ENCODE results near the gene MEN1. TPM values are rescaled to one million over a fixed set of nuclear protein-coding genes. Genes with fewer than 3 reads are reported as not detected.

The MEN1 gene
- total and polyA plus RNA-seq, 10 donors, result 17.8 to 33.6 (median 27.2) TPM

DNA sequence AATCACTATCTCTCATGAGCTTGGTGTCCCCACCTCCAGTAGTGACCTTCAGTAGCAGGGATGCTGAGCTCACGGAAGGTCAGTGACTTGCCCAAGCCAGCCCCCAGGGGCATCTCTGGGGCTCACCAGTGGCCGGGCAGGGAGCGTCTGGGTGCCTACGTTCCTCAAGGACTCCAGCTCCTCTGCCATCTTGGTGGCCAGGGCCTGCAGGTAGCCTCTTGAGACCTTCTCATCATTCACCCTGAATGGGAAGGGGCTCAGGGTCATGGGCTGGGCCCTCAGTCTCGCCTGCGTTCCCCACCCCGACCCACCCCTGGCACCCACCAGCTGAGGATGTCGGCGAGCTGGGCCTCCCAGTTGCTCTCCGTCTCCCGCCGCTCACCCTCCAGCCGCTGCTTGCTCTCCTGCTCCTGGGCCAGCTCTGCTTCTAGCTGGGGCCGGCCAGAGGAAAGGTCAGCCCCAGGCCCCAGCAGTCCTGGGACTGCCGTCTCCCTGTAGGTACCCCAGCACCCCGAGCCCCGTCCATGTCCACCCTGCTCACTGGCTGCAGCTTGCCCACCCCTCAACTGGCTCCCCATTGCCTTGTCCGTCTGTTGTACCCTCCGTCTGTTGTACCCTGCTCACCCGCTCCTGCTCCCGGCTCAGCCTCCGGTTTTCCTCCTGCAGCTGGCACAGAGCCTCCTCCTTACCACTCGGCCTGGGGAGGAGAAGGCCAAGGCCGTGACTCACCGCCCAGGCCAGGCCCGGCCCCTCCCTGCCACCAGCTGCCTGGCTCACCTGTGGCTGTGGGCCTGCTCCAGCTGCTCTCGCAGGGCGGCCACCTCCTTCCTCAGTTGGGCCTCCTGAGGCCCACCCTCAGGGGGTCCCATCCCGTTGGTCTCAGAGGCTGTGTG is 24.6 kb upstream of the MEN1 start:
- Histone ChIP-seq H3K36me3 (peaks cover 0 to 53% (median 0%) of the 10 kb centered on the region in 6 donors), H3K27ac (no peak overlapping the region), H3K4me3 (no peak overlapping the region), H3K9me3 (no peaks in the 10 kb centered on the region), H3K27me3 (replicated peaks in 1 of 7) (no peaks in the 10 kb centered on the region), H3K4me1 (peaks cover 0 to 6% (median 0%) of the 10 kb centered on the region in 6 donors)
- intact Hi-C loops (cut with DNase I; ENCODE audit: low total_unique reads), result no loop called here
- WGBS, 5 donors, result 85 to 95% (median 92%) methylated on average over 25 to 29 of the region's 29 CpGs
- no peak for DNase-seq
- TF ChIP-seq POLR2A (IDR thresholded peaks at IDR 0.05), result no peak
- TF ChIP-seq, protein P1, sequence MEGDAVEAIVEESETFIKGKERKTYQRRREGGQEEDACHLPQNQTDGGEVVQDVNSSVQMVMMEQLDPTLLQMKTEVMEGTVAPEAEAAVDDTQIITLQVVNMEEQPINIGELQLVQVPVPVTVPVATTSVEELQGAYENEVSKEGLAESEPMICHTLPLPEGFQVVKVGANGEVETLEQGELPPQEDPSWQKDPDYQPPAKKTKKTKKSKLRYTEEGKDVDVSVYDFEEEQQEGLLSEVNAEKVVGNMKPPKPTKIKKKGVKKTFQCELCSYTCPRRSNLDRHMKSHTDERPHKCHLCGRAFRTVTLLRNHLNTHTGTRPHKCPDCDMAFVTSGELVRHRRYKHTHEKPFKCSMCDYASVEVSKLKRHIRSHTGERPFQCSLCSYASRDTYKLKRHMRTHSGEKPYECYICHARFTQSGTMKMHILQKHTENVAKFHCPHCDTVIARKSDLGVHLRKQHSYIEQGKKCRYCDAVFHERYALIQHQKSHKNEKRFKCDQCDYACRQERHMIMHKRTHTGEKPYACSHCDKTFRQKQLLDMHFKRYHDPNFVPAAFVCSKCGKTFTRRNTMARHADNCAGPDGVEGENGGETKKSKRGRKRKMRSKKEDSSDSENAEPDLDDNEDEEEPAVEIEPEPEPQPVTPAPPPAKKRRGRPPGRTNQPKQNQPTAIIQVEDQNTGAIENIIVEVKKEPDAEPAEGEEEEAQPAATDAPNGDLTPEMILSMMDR (IDR thresholded peaks at IDR 0.05 in 8 of 11, conservative IDR thresholded peaks at IDR 0.05 in 3 of 11), result no peak
- TF ChIP-seq POLR2AphosphoS5 (IDR thresholded peaks at IDR 0.05), result no peak

DNA sequence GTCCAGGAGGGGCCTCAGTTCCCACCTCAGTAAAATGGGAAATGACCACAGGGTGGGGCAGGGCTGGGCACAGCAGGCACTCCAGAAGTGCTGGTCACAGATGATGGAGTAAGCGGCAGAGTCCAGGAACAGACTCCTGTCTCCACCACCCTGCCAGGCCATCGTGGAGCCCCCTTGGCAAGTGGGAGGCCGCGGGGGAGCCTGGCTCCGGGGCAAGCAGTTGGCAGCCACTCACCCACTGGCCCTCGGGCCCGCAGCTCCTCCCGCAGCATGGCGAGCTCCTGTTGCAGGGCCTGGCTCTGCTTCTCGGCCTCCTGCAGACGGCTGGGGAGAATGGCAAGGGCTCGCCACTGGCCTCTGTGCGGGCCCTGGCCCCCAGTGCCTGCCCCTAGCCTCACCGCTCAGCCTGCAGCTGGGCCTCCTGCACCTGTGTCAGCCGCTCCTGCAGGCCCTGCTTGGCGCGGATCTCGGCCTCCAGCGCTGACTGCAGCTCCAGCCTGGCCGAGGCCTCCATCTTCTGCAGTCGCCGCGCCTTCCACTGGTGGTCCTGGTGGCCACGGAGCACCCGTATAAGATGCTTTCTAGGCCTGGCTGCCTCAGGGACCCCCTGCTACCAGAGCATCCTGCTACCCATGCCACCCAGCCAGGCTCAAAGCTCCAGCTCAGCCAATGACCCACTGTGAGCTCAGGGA is 23.8 kb upstream of the MEN1 start:
- 90 to 96% (median 94%) methylated on average over 13 to 25 of the region's 25 CpGs for WGBS, 5 donors
- DNase-seq, result no peak
- H3K4me3 ChIP-seq, result no peak overlapping the region
- no peak for TF ChIP-seq POLR2A (IDR thresholded peaks at IDR 0.05)
- TF ChIP-seq, protein P1 (IDR thresholded peaks at IDR 0.05 in 8 of 11, conservative IDR thresholded peaks at IDR 0.05 in 3 of 11), result no peak
- no peaks in the 10 kb centered on the region for H3K9me3 ChIP-seq
- H3K36me3 ChIP-seq, result peaks cover 0 to 53% (median 1%) of the 10 kb centered on the region in 6 donors
- H3K4me1 ChIP-seq, result peaks cover 0 to 6% (median 0%) of the 10 kb centered on the region in 6 donors
- no peak overlapping the region for H3K27ac ChIP-seq
- no peaks in the 10 kb centered on the region for H3K27me3 ChIP-seq (replicated peaks in 1 of 7)
- intact Hi-C loops (cut with DNase I; ENCODE audit: low total_unique reads), result no loop called here

DNA sequence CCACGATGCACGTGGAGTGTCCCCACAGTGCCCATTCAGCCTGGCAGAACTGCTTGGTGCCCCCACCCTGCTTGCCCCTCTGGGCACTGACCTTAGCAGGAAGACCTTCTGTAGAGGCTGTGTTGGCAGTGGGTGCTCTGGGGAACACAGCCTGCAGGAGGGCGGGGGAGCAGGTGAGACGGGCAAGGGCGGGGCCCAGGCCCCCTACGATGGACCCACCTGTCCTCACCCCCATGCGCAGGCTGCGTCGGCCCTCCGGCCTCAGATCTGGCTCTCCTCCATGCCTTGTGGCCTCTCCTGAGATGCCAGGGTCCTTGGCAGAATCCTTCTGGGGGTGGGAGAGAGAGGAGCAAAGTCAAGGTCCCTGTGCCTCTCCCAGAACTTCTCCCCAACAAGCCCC is 23.2 kb upstream of the MEN1 start:
- Histone ChIP-seq H3K4me1 (peaks cover 0 to 6% (median 0%) of the 10 kb centered on the region in 6 donors), H3K4me3 (no peak overlapping the region), H3K9me3 (no peaks in the 10 kb centered on the region), H3K36me3 (peaks cover 0 to 49% (median 1%) of the 10 kb centered on the region in 6 donors), H3K27me3 (replicated peaks in 1 of 7) (no peaks in the 10 kb centered on the region), H3K27ac (no peak overlapping the region)
- no peak for TF ChIP-seq POLR2AphosphoS5 (IDR thresholded peaks at IDR 0.05)
- no peak for TF ChIP-seq POLR2A (IDR thresholded peaks at IDR 0.05)
- TF ChIP-seq, protein P1 (IDR thresholded peaks at IDR 0.05 in 8 of 11, conservative IDR thresholded peaks at IDR 0.05 in 3 of 11), result no peak
- no peak for DNase-seq
- 88 to 95% (median 94%) methylated on average over 5 to 10 of the region's 10 CpGs for WGBS, 5 donors
- intact Hi-C loops (cut with DNase I; ENCODE audit: low total_unique reads), result no loop called here

DNA sequence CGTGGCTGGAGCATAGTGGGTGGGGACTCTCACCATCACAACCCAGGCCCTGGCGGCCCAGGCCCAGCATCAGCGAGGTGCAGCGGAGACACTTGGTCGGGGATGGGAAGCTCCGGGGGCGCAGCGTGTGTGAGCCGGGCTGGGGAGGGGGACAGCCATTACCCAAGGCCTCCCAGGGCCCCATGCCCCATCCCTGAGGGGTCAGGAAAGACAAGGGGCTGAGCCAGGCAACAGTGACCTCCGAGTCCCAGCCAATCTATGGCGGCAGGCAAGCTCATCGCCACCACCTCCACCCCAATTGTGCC is 22.8 kb upstream of the MEN1 start:
- Histone ChIP-seq H3K4me3 (no peak overlapping the region), H3K36me3 (peaks cover 0 to 45% (median 1%) of the 10 kb centered on the region in 6 donors), H3K9me3 (no peaks in the 10 kb centered on the region), H3K27me3 (replicated peaks in 1 of 7) (no peaks in the 10 kb centered on the region), H3K27ac (no peak overlapping the region), H3K4me1 (peaks cover 0 to 6% (median 0%) of the 10 kb centered on the region in 6 donors)
- WGBS, 5 donors, result 91 to 98% (median 93%) methylated on average over 12 of the region's 12 CpGs
- DNase-seq, result no peak
- TF ChIP-seq POLR2A (IDR thresholded peaks at IDR 0.05), result no peak
- TF ChIP-seq, protein P1 (IDR thresholded peaks at IDR 0.05 in 8 of 11, conservative IDR thresholded peaks at IDR 0.05 in 3 of 11), result no peak
- no peak for TF ChIP-seq POLR2AphosphoS5 (IDR thresholded peaks at IDR 0.05)
- intact Hi-C loops (cut with DNase I; ENCODE audit: low total_unique reads), result no loop called here

Measured in spleen (tissue), 11 donors.